ENCODE measurements around the gene GRAMD1C.

GRAMD1C gene

DNA sequence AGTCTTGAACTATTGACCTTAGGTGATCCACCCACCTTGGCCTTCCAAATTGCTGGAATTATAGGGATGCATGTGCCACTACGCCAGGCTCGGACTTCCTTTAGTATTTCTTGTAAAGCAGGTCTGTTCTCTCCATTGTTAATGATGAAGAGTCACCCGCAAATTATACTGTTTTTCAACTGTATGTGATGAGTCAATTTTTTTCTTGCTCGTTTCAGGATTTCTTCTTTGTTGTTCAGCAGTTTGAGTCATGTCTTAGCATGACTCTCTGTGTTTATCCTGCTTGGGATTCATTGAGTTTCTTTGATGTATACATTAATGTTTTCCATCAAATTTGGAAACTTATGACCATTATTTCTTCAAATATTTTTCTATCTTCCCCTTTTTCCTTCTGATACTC is 28.9 kb downstream of the GRAMD1C start:
- no peak for DNase-seq

DNA sequence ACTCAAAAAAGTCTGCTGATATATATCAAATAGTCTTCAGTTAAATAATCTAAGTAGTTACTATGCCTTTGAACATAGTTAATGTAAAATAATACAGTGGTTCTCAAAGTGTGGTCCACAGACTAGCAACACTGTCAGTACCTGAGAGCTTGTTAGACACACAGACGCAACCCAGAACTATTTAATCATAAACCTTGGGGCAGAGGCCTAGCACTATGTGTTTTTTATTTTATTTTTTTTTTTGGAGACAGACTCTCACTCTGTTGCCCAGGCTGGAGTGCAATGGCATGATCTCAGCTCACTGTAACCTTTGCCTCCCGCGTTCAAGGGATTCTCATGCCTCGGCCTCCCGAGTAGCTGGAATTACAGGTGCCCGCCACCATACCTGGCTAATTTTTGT is 34.7 kb downstream of the GRAMD1C start:
- DNase-seq: no peak

DNA sequence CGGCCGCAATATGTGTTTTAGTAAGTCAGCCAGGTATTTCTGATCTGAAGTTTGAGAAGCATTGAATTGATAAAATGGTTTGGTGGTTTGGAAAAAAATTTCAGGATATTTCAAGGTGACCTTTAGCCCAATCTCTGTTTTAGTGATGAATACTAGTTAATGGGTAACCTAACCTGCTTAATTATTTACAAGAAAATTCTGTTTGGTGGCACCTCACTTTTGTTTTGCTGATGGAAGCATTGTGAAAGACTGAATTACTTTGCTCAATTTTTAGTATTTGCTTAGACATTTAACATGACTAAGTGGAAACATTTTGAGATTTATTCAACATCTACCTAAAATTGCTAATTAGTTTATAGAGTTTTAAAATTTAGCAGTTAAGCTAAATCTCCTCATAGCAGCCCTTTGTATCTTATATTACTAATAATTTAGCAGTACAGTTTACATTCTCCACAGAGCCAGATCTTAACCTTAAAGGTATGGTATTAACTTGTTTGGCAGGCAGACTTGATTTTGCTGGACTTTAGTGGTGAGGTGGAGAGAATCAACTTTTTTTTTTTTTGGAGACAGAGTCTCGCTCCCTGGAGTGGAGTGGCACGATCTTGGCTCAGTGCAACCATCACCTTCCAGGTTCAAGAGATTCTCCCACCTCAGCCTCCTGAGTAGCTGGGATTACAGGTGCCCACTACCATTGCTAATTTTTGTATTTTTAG is 35.4 kb downstream of the GRAMD1C start:
- DNase-seq: no peak

DNA sequence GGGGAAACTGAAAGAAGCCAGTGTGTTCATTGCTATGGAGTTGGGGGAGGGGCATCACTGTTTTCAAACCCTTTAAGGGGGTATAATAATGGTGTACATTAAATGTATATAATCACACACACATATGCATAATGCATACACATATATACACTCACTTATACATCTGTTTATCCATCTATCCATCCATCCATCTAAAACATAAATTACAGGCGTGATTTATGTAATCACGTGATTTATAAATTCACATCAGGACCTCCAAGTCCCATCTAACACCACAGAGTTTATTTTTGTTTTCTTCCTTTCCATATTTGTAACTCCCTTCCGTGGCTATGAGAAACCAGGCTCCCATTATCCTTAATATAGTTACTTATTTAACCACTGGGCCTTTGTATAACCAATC is 39.8 kb downstream of the GRAMD1C start:
- no peak for DNase-seq

DNA sequence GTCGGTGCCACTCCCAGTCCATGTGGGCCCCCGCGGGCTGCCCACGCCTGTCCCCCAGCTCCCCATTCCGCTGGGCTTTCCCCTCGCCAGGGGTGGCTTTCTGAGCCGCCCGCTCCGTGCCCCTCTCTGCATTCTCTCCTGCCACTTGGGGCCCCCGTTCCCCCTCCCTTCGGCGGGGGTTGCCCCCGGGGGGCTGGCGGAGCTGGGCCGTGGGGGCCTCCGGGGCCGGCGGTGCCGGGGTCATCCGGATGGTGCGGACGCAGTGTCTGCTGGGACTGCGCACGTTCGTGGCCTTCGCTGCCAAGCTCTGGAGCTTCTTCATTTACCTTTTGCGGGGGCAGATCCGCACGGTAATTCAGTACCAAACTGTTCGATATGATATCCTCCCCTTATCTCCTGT is 46.5 kb downstream of the GRAMD1C start:
- no peak for DNase-seq

DNA sequence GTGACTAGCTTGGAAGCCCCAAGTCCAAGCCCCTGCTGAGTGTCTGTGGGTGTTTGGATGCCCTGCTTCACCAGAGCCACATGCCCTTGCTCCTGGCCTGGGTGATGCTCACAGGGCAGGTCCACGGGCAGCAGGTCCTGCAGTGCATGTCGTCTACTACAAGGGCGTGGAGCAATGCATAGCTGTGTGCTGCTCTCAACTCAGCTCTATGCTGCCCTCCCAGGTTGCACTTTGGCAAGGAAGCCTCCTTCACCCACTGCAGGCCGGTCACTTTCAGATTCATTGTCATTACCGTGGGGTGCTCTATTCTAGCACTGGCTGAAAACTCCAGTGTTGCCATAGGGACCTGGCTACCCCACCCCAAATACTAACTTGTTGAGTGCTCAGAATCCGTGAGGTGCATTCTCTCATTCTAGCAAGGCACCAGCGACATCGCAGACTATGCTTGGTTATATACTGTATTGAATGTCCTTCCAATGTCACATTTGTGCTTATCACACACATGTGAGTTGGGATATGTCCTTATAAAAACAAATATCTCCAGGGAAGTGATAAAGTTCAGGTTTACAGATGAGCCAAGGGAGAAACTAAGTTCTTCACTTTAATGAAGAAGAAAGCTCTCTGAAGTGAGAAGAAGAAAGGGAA is 51.8 kb downstream of the GRAMD1C start:
- no peak for DNase-seq

DNA sequence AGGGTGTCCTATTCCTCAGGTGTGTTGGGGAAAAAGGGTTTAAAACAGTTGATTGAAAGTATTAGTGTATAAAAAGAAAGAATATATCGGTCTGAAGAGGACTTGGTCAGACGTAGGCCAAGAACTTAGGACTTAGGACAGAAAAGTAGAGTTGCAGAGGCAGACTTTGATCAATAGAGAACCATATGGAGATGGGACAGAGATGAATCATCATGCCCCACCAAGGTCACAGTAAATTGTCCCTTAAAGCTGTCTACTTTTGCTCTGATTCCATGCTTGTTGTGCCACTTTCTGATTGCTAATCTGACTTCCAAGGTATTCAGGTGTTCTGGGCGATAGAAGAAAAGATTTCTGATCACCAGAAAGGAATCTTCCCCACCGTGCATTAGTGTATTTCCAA is 56.3 kb downstream of the GRAMD1C start:
- DNase-seq: no peak

DNA sequence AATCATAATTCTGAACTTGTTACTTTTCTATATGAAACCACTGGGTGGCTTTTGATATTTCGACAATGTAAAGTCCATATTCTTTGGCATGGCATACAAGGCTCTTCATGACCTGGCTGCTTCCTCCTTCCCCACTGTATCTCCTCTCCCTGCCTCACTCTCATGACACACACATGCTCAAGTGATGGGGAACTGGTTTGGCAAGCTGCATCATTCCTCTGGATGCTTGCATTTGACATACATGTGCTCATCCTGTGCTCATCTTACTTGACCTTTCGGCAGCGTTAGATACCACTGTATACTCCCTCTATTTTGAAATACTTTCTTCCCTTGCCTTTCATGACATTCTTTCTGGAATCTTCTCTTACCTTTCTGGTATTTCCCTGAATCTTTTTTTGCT is 57.4 kb downstream of the GRAMD1C start:
- DNase-seq: no peak

DNA sequence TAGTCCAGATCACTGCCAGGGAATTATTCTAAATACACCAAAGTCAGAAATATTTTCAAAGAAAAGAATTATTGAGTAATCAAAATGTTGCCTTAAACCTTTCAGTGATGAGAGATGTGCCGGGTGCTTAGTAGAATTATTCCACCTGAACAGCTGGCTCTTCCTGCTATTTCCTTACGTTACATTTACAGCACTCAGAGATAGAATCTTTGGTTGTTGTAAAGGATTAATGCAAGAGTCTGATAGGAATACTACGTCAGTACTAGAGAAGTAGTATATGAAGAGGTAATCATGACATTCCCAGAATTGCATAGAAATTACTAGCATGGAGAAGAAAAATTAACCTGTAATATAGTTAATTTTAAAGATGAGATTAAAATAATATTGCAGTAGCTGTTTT is 58.3 kb downstream of the GRAMD1C start:
- DNase-seq: no peak

DNA sequence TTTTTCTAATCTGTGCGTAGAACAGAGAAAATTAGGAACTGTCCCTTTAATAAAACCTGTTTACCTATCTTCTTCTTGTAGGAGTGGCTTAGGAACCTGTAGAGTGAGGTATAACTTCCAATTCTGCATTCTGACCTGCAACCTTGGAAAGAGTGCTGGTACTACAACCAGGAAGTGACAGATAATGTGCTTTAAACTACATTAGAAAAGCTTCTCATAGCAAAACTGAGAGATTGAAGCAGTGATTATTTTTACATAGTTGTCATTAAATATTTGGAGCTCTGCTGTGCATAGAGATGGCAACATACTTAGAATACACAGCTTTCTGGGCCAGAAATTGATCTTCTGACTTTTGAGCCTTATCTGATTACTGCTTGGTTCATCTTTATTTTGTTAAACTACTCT is 58.8 kb downstream of the GRAMD1C start:
- DNase-seq: no peak

DNA sequence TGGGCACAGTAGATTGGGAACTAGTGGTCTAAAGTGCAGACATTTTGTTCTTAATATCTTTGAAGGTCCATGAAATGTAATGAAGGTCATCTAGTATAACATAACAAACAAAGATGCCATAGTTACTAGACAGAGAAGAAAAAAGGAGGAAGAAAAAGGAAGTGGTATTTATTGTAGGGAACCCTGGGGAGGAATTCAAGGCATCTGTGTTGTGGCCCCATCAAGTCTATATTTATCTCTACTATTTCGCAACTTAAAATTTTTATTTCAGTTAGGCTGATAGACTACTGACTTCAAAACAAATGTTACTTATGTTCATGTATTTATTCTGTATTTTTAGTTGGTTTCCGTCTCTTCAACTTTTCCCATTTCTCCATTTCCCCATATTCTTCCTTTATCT is 60.3 kb downstream of the GRAMD1C start:
- no peak for DNase-seq

DNA sequence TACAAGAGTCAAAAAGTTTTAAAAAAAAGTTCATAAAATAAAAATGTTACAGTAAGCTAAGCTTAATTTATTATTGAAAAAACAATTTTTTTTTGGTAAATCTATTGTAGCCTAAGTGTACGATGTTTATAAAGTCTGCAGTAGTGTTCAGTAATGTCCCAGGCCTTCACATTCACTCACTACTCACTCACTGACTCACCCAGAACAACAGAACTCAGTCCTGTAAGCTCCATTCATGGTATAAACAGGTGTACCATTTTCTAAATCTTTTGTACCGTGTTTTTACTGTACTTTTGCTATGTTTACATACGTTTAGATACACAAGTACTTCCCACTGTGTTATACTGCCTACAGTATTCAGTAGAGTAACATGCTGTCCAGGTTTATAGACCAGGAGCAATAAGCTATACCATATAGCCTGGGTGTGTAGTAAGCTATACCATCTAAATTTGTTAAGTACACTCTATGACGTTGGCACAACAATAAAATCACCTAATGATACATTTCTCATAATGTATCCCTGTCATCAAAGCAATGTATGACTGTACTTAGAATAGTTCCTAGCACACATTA is 68.1 kb downstream of the GRAMD1C start:
- DNase-seq: no peak

DNA sequence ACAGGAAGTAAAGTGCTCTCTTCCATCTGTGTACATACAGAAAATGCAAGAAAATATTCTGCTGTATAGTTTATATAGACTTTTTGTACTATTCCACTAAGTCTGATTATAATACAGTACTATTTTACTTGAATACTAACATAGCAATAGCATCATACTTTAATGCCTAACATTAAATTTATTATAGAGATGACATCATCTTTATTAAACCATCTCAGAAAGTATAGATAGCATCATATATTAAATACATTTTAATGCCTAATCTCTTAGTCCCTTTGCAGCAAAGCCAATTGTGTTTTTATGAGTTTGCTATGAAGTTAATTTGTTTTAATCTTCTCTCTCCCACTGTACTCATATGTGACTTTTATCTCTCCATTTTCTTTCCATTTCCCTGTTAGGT is 69.5 kb downstream of the GRAMD1C start:
- DNase-seq: no peak

DNA sequence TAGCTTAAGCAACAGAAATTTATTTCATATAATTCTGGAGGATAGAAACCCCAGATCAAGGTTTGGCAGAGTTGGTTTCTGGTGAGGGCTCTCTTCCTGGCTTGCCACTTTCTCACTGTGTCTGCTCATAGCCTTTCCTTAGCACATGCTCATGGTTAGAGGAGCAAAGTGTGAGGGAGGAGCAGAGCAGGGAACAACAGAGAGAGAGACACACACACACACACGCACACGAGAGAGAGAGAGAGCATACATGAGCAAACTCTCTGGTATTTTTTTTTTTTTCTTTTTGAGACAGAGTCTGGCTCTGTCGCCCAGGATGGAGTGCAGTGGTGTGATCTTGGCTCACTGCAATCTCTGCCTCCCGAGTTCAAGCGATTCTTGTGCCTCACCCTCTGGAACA is 72.4 kb downstream of the GRAMD1C start:
- no peak for DNase-seq

DNA sequence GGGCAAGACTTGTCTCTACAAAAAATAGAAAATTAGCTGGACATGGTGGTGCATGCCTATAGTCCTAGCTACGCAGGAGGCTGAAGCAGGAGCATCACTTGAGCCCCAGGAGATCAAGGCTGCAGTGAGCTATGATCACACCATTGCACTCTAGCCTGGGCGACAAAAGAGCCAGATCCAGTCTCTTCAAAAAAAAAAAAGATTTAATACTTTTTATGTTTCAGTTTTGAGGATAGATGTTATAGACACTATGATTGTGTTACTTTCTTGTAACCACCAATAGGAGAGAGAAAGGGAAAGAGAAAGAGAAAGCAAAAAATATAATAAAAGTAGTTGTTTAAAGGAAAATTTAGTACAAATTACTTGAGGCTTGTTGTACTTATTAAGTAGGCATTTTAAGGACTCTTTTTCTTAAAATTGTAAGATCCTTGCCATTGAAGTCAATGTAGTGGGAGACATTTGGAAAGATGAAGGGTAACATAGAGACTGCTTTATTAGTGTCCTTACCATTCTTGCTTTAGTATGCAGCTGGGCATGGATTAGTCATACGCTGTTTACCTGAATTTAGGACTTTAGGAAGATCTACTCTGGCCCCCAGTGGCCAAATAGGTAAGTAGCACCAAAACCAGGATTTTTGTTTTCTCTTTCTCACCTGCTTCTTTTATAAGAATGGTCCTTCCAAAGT is 74.1 kb downstream of the GRAMD1C start:
- DNase-seq: peak in 1 of 2 experiments; percentile 17

DNA sequence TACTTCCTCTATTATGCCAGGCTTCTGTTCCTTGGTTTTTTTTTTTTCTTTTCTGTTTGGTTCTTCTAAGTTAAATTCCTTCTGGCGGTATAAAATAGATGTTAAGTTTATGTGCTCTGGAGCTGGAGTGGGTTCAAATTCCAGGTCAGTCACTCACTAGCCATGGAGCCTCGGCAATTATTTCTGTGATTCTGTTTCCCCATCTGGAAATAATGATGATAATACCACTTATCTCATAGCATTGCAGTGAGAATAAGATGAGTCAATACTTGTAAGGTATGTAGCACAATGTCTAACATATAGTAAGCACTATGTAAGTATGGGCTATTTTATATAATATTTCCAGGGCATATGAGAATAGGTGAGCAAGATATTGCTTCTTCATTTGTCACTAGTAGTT is 76.1 kb downstream of the GRAMD1C start:
- no peak for DNase-seq

DNA sequence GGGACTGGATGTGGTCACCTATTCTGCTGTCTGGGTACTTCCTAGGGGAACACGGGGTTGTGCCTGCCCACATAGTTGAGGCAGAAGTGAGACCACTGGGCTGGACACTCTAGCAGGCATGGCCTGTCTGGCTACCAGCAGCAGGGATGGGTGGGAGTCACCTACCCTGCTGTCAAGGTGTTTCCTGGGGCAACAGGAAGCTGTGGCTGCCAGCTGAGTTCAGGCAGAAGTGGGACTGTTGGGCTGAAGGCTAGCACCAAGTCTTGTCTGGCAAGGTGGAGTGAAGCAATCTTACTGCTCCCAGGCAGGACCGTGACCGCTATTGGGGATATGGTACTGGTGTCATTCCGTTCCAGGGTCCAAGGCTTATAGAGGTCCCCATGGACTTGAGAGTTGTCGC is 89.0 kb downstream of the GRAMD1C start:
- DNase-seq: no peak

DNA sequence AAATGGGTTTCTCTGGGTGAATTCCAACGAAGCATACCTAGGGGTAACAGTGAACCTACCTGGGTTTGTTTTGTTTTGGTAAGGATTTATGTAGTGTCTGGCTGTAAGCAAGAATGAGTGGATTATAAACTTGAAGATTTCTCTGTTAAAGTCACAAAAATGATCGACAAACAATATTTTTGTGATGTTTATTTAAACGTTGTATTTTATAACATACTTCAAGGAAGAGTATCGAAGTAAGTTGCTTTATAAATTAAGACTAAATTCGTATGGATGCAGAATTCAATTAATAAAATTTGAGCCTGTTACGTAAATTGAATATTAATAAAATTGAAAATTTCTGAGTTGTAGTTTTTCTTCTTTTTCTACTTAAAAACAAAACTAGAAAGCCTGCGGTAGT is 108.2 kb downstream of the GRAMD1C start:
- no peak for DNase-seq

DNA sequence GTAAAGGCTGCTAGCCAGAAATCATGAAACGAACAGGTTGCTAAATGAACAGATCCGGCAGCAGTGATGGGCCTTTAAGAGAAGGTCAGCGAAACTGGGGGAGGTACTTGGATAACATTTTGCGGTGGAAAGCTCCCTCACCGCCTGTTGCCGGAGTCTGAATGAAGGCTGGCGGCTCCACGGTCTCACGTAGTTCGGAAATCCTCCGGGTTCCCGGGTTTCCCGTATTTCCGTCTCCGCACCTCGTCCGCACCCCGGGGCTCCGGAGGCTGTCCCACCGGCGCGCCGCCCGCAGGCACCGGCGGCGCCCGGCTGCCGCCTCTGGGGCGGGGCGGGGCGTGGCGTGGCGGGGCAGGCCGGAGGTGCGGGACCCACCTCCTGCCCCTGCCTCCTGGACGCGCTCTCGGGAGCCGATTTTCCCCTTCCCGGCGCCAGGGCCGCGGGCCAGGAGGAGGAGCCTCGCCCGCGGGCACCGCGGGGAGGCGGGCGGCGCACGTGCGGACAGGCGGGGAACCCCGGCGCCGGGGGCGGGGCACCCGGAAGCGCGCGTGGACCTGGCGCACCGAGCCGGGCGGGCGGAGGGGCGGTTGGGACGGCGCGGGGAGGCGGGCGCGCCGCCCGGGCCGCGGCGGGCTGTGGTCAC is 108.9 kb downstream of the GRAMD1C start, which contains the start of gene ZDHHC23:
Gene ZDHHC23, plus strand, starts transcription at position 642 of the 643 bp plus-strand sequence. CDS start 790 bp downstream, outside the sequence.
- DNase-seq: peak; percentile 63 to 65

DNA sequence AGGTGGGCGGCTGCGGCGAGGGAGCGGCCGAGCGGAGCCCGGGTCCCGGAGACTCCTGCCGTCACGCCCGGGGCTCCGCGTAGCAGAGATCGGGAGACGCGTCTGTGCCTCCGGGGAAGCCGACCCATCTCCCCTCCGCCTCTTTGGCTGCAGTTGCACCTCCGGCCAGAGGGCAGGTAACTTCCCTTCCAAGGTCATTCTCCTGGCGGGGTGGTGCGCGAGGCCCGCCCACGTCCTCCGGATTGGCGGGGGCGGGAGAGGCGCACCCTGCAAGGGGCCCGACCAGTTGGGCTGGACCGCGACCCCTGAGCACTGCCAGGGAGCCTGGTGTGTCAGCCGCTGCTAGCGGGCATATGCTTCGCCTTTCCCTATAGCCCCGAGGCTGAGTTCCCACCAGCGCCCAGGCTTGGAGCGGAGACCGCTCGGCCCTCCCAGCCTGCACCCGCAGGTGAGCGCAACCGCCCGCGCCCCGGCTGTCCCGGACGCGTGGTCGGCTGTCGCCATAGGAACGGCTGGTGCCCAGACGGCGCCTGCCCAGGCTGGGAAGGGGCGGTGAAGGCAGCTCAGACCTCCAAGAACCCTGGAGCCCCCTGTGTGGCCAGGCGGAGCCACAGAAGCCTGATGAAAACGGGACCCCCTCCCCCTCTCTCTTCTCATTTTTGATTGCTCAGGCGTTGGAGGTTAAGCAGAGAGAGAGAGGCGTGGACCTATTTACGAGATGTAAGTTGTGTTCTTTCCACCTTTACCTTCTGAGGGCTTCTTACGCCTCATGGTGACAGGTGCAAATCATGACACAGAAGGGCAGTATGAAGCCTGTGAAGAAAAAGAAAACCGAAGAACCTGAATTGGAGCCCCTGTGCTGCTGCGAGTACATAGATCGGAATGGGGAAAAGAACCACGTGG is 109.7 kb downstream of the GRAMD1C start:
- DNase-seq: peak; percentile 10 to 17

DNA sequence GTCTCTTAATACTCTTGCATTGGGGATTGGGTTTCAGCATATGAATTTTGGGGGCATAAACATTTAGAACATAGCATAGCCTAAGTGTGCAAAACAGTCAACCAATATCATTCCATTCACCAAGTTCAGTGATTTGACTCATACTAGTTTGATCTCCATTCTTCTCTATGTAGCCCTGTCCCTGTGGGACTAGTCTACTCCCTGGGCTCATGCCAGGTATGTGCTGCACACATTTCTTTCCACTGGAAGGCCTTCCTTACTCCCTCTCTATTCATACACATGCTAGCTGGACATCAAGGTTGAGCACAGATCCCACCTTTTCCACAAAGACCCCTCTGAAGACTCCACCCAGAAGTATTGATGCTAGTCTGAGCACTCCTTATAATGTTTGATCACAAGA is 114.3 kb downstream of the GRAMD1C start:
- no peak for DNase-seq

DNA sequence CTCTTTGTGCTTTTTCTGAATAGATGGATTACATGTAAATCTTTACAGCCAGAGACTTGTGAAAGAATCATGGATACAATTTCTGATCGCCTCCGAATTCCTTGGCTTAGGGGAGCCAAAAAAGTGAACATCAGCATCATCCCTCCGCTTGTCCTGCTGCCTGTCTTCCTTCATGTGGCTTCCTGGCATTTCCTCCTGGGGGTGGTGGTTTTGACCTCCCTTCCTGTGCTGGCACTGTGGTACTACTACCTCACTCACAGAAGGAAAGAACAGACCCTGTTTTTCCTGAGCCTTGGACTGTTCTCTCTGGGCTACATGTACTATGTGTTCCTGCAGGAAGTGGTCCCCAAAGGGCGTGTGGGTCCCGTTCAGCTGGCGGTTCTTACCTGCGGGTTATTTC is 115.1 kb downstream of the GRAMD1C start:
- DNase-seq: no peak
